Aorta (tissue), 5 donors: ENCODE data around the gene WDFY4. TPM values are rescaled to one million over a fixed set of nuclear protein-coding genes. Genes with fewer than 3 reads are reported as not detected.

Experiments
- ATAC-seq: fragments of 200-7000 bp; cut with Tn5 transposase; one replicate; pipeline ENCODE4 v1.9.1; 2022; ENCODE audit warnings: moderate library complexity; ENCODE audit not compliant: low FRiP score
- DNase-seq, 2 donors: peaks; one replicate each; pipeline ENCODE4 v3.0.0-alpha.2; 2020
- H3K27ac ChIP-seq, 2 donors: one replicate each; pipeline ENCODE4 v1.5.1; 2013; ENCODE audit warnings: low read length in 2 of 2, mild to moderate bottlenecking in 2 of 2, moderate library complexity in 2 of 2, control low read depth in 1 of 2, inconsistent platforms in 1 of 2, low read depth in 1 of 2
- H3K27me3 ChIP-seq, 2 donors: one replicate each; pipeline ENCODE4 v1.6.1; 2013; ENCODE audit warnings: control low read depth in 1 of 2, low read length in 1 of 2, mild to moderate bottlenecking in 1 of 2, moderate library complexity in 1 of 2; ENCODE audit not compliant: insufficient read depth in 2 of 2, control insufficient read depth in 1 of 2
- H3K36me3 ChIP-seq, 2 donors: one replicate each; pipeline ENCODE4 v1.6.1; 2013; ENCODE audit warnings: control low read depth in 1 of 2, low read length in 1 of 2, mild to moderate bottlenecking in 1 of 2; ENCODE audit not compliant: insufficient read depth in 2 of 2, control insufficient read depth in 1 of 2
- H3K4me1 ChIP-seq, 2 donors: one replicate each; pipeline ENCODE4 v1.6.1; 2013; ENCODE audit warnings: low read length in 2 of 2, control low read depth in 1 of 2, mild to moderate bottlenecking in 1 of 2, moderate library complexity in 1 of 2; ENCODE audit not compliant: insufficient read depth in 2 of 2, control insufficient read depth in 1 of 2
- H3K4me3 ChIP-seq, 2 donors: one replicate each; pipeline ENCODE4 v1.5.1; 2013; ENCODE audit warnings: low read length in 2 of 2, control low read depth in 1 of 2, mild to moderate bottlenecking in 1 of 2
- H3K9me3 ChIP-seq: one replicate; pipeline ENCODE4 v1.6.1; 2013; ENCODE audit warnings: mild to moderate bottlenecking, low read length; ENCODE audit not compliant: control insufficient read depth
- WGBS, 2 donors: extraction: QIAGEN DNeasy Blood & Tissue Kit; methylation state at CpG; one replicate each; pipeline ENCODE4 v1.1.7; 2013; 5-methylcytosine and 5-hydroxymethylcytosine counted together
- intact Hi-C, 2 donors: fragments of 100-400 bp; cut with DNase I; formaldehyde crosslinking; loops; one replicate each; pipeline versions ENCODE4 v1.14.2 to v1.15.0; 2022
- polyA plus RNA-seq, 2 donors: library from polyadenylated mRNA; stranded (reverse); fragments of 200-250 nt; gene quantifications; one replicate each; pipeline ENCODE4 v1.2.3, GENCODE V29; 2013
- total RNA-seq, 2 donors: library from RNA; stranded (reverse); fragmentation: NEBNext Ultra II Directional; extraction: Animal tissue kit (Norgen Biotek cat#: 25700); gene quantifications; one replicate each; pipeline ENCODE4 v1.2.1, GENCODE V29; 2021
- donor health status: healthy with polysubstance abuse.
- donor health status: Bipolar disorder and iron deficiency.
- donor health status: DM: no; HTN: no; CAD: no.
- donor health status: DM: no; HTN: no; CAD: no.
- donor health status: DM: yes; HTN: yes; CAD: no.

WDFY4 gene
- total and polyA plus RNA-seq, 4 donors = 0.54 to 15.0 (median 4.6) TPM

DNA sequence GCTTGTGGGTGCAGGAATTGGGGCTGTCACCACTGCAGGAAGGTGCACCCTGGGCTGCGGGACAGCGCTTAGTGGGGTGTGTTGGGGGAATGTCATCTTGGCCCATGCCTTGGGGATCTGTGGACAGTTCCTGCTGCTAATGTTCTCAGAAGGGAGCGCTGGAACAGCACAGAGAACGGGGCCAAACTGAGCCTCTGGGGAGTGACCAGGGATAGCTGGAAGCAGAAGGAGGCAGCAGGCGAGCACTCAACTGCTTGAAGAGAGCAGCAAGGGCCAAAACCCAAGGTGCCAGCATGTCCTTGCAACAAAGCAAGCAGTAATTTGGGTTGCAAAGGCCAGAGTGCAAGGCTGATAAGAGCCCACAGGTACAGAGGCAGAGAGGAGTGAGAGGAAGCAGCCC is 31.3 kb upstream of the WDFY4 start:
- H3K4me1 ChIP-seq = no peaks in the 10 kb centered on the region
- no peaks in the 10 kb centered on the region for H3K9me3 ChIP-seq
- H3K27me3 ChIP-seq = no peaks in the 10 kb centered on the region
- intact Hi-C loops = loop anchor here in 1 of 2 donors (10.0 kb wide), 1 partner anchor 129 kb away; no protein-coding TSS in a partner anchor
- DNase-seq (no peak), ATAC-seq (no peak)
- no peak overlapping the region for H3K27ac ChIP-seq
- 49 to 59% methylated on average over 5 of the region's 5 CpGs for WGBS, 2 donors
- H3K4me3 ChIP-seq = no peak overlapping the region
- H3K36me3 ChIP-seq = no peaks in the 10 kb centered on the region

- Histone ChIP-seq H3K27me3 (no peaks in the 10 kb centered on the region), H3K27ac (no peak overlapping the region), H3K4me1 (no peaks in the 10 kb centered on the region), H3K9me3 (no peaks in the 10 kb centered on the region), H3K36me3 (no peaks in the 10 kb centered on the region), H3K4me3 (no peak overlapping the region)
- DNase-seq (no peak), ATAC-seq (no peak)
- intact Hi-C loops = loop anchor here (2.0 to 10.0 kb wide), 3 partner anchors 19 to 129 kb away; no protein-coding TSS in a partner anchor
- 91 to 95% methylated on average over 4 of the region's 4 CpGs for WGBS, 2 donors
Observed at GRCh38 chr10:48653944-48654698, 30.6 kb upstream of the WDFY4 start.

- intact Hi-C loops = loop anchor here (1.0 to 10.0 kb wide), 10 partner anchors 21 to 507 kb away; partner anchors contain the start of gene ARHGAP22 (in 1 of the 2)
- WGBS, 2 donors = 0 to 1% methylated on average over 32 to 55 of the region's 55 CpGs
- DNase-seq (peak; percentile 95 to 97), ATAC-seq (peak; percentile 89)
- Histone ChIP-seq H3K4me1 (no peaks in the 10 kb centered on the region), H3K27ac (peak overlapping the region; percentile 54 to 83), H3K27me3 (no peaks in the 10 kb centered on the region), H3K9me3 (no peaks in the 10 kb centered on the region), H3K4me3 (peak overlapping the region; percentile 16 to 54), H3K36me3 (no peaks in the 10 kb centered on the region)
Observed at GRCh38 chr10:48655411-48656240, 29.0 kb upstream of the WDFY4 start.

DNA sequence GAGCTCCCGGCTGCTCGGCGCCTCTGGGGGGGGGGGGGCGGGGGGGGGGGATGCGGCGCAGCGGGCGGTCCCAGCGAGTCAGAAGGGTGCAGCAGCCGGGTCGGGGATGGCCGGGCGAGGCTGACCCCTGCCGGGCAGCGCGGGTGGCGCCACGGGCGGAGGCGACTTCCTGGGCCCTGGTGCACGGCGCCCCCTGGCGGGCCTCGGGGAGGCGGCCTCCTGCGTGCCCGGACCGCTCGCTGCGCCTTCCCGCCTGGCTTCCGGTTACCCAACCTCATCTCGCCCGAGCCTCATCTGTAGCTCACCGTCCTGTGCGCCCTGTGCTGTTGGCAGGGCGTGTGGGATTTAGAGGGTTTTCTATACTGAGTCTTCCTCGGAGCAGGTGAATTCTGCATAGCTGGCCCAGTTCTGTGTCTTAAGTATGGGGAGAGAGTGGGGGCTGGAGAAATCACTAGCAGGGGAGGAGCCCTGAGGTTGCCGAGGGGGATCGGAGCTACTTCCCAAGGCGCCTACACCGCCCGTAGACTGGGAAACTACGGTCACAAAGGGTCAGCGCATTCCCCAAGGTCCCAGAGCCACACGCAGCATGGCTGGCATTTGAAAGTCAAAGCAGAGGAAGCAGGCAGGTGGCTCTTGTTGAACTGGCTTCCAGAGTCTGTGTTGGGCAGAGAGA is 28.3 kb upstream of the WDFY4 start:
- no peaks in the 10 kb centered on the region for H3K36me3 ChIP-seq
- H3K27ac ChIP-seq = no peak overlapping the region
- intact Hi-C loops = loop anchor here (1.0 to 10.0 kb wide), 8 partner anchors 49 to 506 kb away; partner anchors contain the start of gene ARHGAP22 (in 1 of the 2)
- no peaks in the 10 kb centered on the region for H3K4me1 ChIP-seq
- WGBS, 2 donors = 1% methylated on average over 32 to 46 of the region's 46 CpGs
- H3K4me3 ChIP-seq = peak overlapping the region; percentile 16 to 54
- DNase-seq = peak; percentile 95 to 98
- H3K27me3 ChIP-seq = no peaks in the 10 kb centered on the region
- peak; percentile 98 for ATAC-seq
- H3K9me3 ChIP-seq = no peaks in the 10 kb centered on the region

DNA sequence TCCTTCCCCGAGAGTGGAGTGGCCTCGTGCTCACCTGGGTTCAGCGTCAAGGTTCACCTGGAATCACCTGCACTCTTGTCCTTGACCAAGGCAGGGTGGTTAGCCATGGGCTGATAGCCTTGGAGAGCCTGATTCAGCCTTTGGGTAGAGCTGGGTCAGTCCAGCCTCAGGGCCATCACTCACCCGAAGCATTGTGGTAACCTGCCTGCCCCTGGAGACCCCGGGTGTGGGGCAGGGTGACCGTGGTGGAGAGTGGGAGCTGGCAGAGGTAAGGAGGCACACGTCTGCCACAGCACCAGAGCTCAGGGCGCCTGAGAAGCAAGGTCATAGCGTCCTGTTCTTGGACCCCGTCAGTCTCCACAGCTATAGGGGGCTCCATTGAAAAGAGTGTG is 27.8 kb upstream of the WDFY4 start:
- intact Hi-C loops = loop anchor here (1.0 to 10.0 kb wide), 8 partner anchors 50 to 505 kb away; partner anchors contain the start of gene ARHGAP22 (in 1 of the 2)
- no peak overlapping the region for H3K4me3 ChIP-seq
- ATAC-seq = no peak

DNA sequence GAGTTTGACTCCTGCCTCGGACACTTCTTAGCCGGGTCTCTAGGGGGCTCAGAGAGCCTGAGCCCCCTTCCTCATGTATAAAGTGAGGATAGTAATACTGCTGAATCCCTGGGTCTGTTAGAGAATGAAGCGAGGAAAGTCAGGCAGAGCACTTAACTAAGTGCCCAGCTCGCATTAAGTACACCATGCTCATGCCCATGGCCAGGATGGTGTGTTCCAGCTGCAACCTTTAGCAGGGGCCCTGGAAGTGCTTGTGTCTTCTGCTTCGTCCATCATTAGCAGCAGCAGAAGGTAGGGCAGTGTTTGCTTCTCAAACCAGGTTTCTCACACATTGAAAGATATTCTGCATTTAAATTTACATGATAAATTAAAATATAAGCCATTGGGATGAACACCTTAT is 27.3 kb upstream of the WDFY4 start:
- intact Hi-C loops = loop anchor here (2.0 to 10.0 kb wide), 6 partner anchors 50 to 505 kb away; partner anchors contain the start of gene ARHGAP22 (in 1 of the 2)
- H3K36me3 ChIP-seq = no peaks in the 10 kb centered on the region
- no peak for DNase-seq
- ATAC-seq = no peak
- H3K4me1 ChIP-seq = no peaks in the 10 kb centered on the region
- H3K27ac ChIP-seq = no peak overlapping the region
- H3K9me3 ChIP-seq = no peaks in the 10 kb centered on the region
- H3K27me3 ChIP-seq = no peaks in the 10 kb centered on the region
- 67 to 71% methylated on average over 5 of the region's 5 CpGs for WGBS, 2 donors
- no peak overlapping the region for H3K4me3 ChIP-seq

More for the DNA sequence above, 27.8 kb upstream of the WDFY4 start:
- no peaks in the 10 kb centered on the region for H3K27me3 ChIP-seq
- H3K4me1 ChIP-seq = no peaks in the 10 kb centered on the region
- H3K9me3 ChIP-seq = no peaks in the 10 kb centered on the region
- WGBS, 2 donors = 56 to 63% methylated on average over 10 of the region's 10 CpGs
- DNase-seq = no peak
- H3K36me3 ChIP-seq = no peaks in the 10 kb centered on the region
- no peak overlapping the region for H3K27ac ChIP-seq

DNA sequence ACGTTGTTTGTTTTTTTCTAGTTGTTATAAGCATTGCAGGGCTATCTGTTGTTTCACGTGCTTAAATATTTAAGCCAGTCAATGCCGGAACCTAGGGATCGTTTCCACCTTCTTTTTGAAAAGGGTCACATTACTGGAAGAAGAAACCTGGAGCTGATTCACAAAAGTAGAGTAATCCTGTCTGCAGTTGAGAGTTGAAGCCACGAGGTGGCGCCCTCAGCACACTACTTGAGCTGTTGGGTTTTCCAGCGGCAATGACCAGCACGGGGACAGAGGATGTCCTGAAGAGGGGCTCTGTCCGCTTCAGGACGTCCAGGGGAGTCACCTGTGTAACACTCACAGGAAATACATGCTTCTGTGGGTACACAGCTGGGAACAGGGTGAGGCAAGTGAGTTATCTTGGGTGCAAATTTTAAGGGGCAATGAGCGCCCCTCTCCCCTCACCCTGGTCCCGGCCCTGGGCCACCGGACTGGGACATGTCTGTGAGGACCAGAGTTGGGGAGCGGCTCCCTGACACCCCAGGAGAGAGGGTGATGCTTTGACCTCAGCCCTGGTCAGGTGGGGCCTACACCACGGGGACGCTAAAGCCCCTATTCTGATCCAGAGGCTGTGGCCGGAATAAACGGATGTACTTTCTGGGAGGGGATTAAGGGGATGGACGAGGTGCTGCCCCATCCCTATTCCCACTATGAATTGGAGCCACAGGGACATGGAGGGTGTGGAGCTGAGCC is 26.3 kb upstream of the WDFY4 start:
- Histone ChIP-seq H3K4me3 (no peak overlapping the region), H3K9me3 (no peaks in the 10 kb centered on the region), H3K27ac (no peak overlapping the region), H3K27me3 (no peaks in the 10 kb centered on the region), H3K4me1 (no peaks in the 10 kb centered on the region), H3K36me3 (no peaks in the 10 kb centered on the region)
- 43% methylated on average over 19 of the region's 19 CpGs for WGBS, 2 donors
- intact Hi-C loops = loop anchor here (2.0 to 10.0 kb wide), 6 partner anchors 51 to 504 kb away; partner anchors contain the start of gene ARHGAP22 (in 1 of the 2)
- DNase-seq (peak; percentile 79 to 94), ATAC-seq (peak; percentile 54)

- H3K36me3 ChIP-seq = no peaks in the 10 kb centered on the region
- no peak overlapping the region for H3K4me3 ChIP-seq
- H3K9me3 ChIP-seq = no peaks in the 10 kb centered on the region
- H3K27ac ChIP-seq = no peak overlapping the region
- ATAC-seq (no peak), DNase-seq (no peak)
- intact Hi-C loops = loop anchor here (2.0 to 10.0 kb wide), 6 partner anchors 52 to 503 kb away; partner anchors contain the start of gene ARHGAP22 (in 1 of the 2)
- WGBS, 2 donors = 89 to 91% methylated on average over 9 of the region's 9 CpGs
- no peaks in the 10 kb centered on the region for H3K4me1 ChIP-seq
- no peaks in the 10 kb centered on the region for H3K27me3 ChIP-seq
Observed at GRCh38 chr10:48658975-48659269, 25.8 kb upstream of the WDFY4 start.
